ENCODE data around the gene NLRP7. TPM values are rescaled to one million over a fixed set of nuclear protein-coding genes. Genes with fewer than 3 reads are reported as not detected.
A peak's percentile ranks its signal among the peaks of the same experiment; 100 is the strongest.
"Not testable (repeated sequence)": the region's sequence is repeated elsewhere in the genome, so short reads cannot be mapped to it uniquely, and the experiment has no call there.

NLRP7 gene
- total RNA-seq, 1 donor from 2014 or later: not detected

DNA sequence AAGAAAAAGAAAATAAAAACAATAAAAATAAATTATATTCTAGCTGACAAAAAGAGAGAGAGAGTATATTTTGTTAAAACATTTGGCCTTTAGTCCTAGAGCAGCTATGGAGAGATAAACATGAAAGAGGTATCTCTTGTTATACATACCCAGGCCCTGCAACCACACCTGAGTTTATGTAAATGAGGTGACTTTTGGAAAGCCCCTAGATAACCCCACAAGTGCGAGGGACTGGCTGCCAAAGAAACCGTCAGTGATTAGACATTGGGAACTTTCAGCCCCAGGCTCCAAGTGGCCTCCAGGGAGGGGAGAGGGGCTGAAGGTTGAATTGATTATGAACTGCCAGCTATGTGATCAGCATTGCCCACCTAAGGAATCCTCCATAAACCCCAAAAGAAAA, 2.1 kb upstream of the NLRP7 start:
- Mint-ChIP-seq H3K36me3 (no peaks in the 10 kb centered on the region), H3K9me3 (no peaks in the 10 kb centered on the region), H3K4me1 (peaks cover 9% of the 10 kb centered on the region), H3K27me3 (ENCODE audit: low read depth) (no peaks in the 10 kb centered on the region), H3K27ac (no peak overlapping the region), H3K4me3 (no peak overlapping the region)
- DNase-seq (ENCODE audit: low spot score in 2 of 2, unreplicated experiment in 2 of 2): no peak
- TF ChIP-seq, protein P1, sequence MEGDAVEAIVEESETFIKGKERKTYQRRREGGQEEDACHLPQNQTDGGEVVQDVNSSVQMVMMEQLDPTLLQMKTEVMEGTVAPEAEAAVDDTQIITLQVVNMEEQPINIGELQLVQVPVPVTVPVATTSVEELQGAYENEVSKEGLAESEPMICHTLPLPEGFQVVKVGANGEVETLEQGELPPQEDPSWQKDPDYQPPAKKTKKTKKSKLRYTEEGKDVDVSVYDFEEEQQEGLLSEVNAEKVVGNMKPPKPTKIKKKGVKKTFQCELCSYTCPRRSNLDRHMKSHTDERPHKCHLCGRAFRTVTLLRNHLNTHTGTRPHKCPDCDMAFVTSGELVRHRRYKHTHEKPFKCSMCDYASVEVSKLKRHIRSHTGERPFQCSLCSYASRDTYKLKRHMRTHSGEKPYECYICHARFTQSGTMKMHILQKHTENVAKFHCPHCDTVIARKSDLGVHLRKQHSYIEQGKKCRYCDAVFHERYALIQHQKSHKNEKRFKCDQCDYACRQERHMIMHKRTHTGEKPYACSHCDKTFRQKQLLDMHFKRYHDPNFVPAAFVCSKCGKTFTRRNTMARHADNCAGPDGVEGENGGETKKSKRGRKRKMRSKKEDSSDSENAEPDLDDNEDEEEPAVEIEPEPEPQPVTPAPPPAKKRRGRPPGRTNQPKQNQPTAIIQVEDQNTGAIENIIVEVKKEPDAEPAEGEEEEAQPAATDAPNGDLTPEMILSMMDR (IDR thresholded peaks at IDR 0.05; ENCODE audit: unreplicated experiment): no peak

DNA sequence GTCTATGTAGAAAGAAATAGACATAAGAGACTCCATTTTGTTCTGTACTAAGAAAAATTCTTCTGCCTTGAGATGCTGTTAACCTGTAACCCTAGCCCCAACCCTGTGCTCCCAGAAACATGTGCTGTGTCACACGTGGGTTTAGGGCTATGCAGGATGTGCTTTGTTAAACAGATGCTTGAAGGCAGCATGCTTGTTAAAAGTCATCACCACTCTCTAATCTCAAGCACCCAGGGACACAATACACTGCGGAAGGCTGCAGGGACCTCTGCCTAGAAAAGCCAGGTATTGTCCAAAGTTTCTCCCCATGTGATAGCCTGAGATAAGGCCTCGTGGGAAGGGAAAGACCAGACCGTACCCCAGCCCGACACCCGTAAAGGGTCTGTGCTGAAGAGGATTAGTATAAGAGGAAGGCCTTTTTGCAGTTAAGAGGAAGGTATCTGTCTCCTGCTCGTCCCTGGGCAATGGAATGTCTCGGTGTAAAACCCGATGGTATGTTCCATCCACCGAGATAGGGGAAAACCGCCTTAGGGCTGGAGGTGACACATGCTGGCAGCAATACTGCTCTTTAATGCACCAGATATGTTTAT, 3.5 kb downstream of the NLRP7 start:
- peak overlapping the region; percentile 13 for H3K27ac Mint-ChIP-seq
- not testable (repeated sequence) for H3K27me3 Mint-ChIP-seq (ENCODE audit: low read depth); H3K36me3 Mint-ChIP-seq; DNase-seq (ENCODE audit: low spot score in 2 of 2, unreplicated experiment in 2 of 2); H3K4me1 Mint-ChIP-seq; H3K9me3 Mint-ChIP-seq; H3K4me3 Mint-ChIP-seq

DNA sequence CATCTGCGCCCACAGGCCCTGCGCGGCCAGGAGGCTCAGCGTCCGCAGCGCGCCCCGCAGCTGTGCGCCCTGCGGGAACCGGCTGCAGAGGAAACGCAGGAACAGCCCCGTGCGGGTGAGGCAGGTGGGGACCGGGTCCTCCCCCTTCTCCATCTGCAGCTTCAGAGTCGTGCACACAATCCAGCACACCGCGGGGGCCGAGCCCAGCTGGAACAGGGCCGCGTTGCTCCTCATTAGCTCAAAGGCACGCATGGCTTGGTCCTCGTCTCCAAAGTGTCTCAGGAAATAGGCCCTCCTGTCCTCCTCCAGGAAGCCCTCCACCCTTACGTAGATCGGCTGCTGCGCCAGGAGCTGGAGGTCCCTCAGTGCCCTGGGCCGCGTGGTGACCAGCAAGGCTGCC, 7.8 kb downstream of the NLRP7 start:
- H3K27ac Mint-ChIP-seq; H3K4me3 Mint-ChIP-seq; H3K4me1 Mint-ChIP-seq; H3K9me3 Mint-ChIP-seq; H3K27me3 Mint-ChIP-seq (ENCODE audit: low read depth); DNase-seq (ENCODE audit: low spot score in 2 of 2, unreplicated experiment in 2 of 2); H3K36me3 Mint-ChIP-seq: not testable (repeated sequence)

DNA sequence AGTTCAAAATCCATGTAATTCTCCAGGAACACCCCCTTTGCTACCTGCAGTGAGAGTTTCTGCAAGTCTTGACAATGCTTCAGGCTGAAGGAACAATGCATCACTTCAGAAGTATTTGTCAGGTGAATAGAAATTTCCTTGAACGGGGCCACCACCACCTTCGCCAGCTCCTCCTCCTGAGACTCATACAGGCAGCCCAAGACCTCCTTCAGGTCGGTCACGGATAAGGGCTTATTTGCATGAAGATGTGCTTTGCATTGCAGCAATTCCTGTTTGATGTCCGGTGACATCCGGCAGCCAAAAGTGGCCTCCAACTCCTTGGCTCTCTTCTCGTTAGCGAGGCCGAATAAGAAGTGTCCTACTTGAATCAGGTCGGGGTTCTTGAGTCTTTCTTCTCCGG, 8.4 kb downstream of the NLRP7 start:
- peaks cover 3% of the 10 kb centered on the region for H3K4me1 Mint-ChIP-seq
- TF ChIP-seq, protein P1 (IDR thresholded peaks at IDR 0.05; ENCODE audit: unreplicated experiment): no peak
- peaks cover 10% of the 10 kb centered on the region for H3K27me3 Mint-ChIP-seq (ENCODE audit: low read depth)
- H3K4me3 Mint-ChIP-seq: no peak overlapping the region
- no peak overlapping the region for H3K27ac Mint-ChIP-seq
- no peaks in the 10 kb centered on the region for H3K36me3 Mint-ChIP-seq
- DNase-seq (ENCODE audit: low spot score in 2 of 2, unreplicated experiment in 2 of 2): no peak
- no peaks in the 10 kb centered on the region for H3K9me3 Mint-ChIP-seq

DNA sequence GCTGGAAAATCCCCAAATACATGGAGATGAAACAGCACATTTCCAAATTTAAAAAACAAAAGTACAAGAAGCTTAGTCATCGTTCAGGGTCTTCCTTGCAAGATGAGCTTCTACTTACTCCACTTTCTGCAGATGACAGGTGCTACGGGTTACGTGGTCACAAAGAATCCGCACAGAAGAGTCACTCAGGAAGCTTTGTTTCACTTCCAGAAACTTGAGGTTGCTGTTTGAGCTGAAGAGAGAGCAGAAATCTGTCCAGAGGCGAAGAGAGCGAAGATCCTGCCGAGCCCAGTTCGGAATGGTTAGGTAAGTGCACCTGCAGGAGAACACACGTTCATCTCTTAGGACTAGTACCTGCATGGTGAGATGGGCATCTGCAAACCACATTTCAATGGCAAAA, 9.4 kb downstream of the NLRP7 start:
- no peaks in the 10 kb centered on the region for H3K9me3 Mint-ChIP-seq
- no peaks in the 10 kb centered on the region for H3K4me1 Mint-ChIP-seq
- TF ChIP-seq, protein P1 (IDR thresholded peaks at IDR 0.05; ENCODE audit: unreplicated experiment): no peak
- DNase-seq (ENCODE audit: low spot score in 2 of 2, unreplicated experiment in 2 of 2): no peak
- no peak overlapping the region for H3K27ac Mint-ChIP-seq
- H3K4me3 Mint-ChIP-seq: no peak overlapping the region
- H3K36me3 Mint-ChIP-seq: no peaks in the 10 kb centered on the region
- peaks cover 10% of the 10 kb centered on the region for H3K27me3 Mint-ChIP-seq (ENCODE audit: low read depth)

DNA sequence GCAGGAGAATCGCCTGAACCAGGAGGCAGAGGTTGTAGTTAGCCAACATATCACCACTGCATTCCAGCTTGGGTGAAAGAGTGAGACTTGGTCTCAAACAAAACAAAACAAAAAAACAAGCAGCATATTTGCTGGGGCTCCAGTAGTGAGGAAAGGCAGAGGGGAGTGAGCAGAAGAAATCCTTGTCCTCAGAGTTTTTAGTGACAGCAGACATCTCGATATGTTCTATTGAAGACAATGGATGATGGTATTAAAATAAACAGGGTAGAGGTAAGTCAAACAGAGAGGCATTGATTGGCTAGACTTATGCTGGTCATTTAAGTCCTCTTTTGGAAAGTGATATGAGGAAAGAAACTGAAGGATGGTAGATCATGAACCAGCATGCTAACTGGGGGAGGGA, 19.0 kb downstream of the NLRP7 start:
- TF ChIP-seq, protein P1 (IDR thresholded peaks at IDR 0.05; ENCODE audit: unreplicated experiment): no peak
- Mint-ChIP-seq H3K9me3 (peaks cover 23% of the 10 kb centered on the region), H3K36me3 (no peaks in the 10 kb centered on the region)

DNA sequence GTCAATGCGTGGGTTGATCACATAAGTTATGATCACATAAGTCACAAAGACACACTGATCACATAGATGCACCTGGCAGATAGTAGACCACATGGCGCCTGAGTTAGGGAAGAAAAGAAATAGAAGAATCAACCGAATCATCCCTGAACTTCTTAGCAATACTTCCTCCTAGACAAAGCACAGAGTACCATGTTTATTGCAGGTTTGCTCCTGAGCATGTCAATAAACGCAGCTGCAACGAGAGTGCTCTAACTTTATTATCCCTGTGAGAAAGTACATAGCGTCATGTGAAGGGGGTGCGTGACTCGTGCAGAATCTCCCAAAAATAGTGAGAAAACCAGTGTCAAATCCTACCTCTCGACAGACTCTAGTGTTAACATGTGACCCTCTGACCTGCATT, 24.1 kb downstream of the NLRP7 start:
- no peaks in the 10 kb centered on the region for H3K4me1 Mint-ChIP-seq
- H3K27me3 Mint-ChIP-seq (ENCODE audit: low read depth): peaks cover 2% of the 10 kb centered on the region
- TF ChIP-seq, protein P1 (IDR thresholded peaks at IDR 0.05; ENCODE audit: unreplicated experiment): no peak
- no peak overlapping the region for H3K4me3 Mint-ChIP-seq
- H3K36me3 Mint-ChIP-seq: no peaks in the 10 kb centered on the region
- H3K9me3 Mint-ChIP-seq: peaks cover 14% of the 10 kb centered on the region
- no peak for DNase-seq (ENCODE audit: low spot score in 2 of 2, unreplicated experiment in 2 of 2)
- H3K27ac Mint-ChIP-seq: no peak overlapping the region

More for the DNA sequence above, 19.0 kb downstream of the NLRP7 start:
- Mint-ChIP-seq H3K27ac (no peak overlapping the region), H3K4me3 (no peak overlapping the region), H3K27me3 (ENCODE audit: low read depth) (no peaks in the 10 kb centered on the region), H3K4me1 (no peaks in the 10 kb centered on the region)
- no peak for DNase-seq (ENCODE audit: low spot score in 2 of 2, unreplicated experiment in 2 of 2)

Data from mesothelial cell of epicardium (in vitro differentiated cells).